Right lobe of liver (tissue), 6 donors: ENCODE results near the gene SSR3. TPM values are rescaled to one million over a fixed set of nuclear protein-coding genes. Genes with fewer than 3 reads are reported as not detected.
"Not testable (repeated sequence)": the region's sequence is repeated elsewhere in the genome, so short reads cannot be mapped to it uniquely, and the experiment has no call there.

Experiments used
- ATAC-seq, 4 donors: fragments of 200-7000 bp; cut with Tn5 transposase; one replicate each; pipeline ENCODE4 v1.9.1; 2020; ENCODE audit warnings: mild to moderate bottlenecking in 4 of 4, moderate library complexity in 4 of 4
- DNase-seq, 3 donors: peaks; one replicate each; pipeline ENCODE4 v3.0.0-alpha.2; 2020
- H3K27ac ChIP-seq, 3 donors: fragments of 200-600 bp; one replicate each; pipeline ENCODE4 v1.8.0; 2022
- H3K27me3 ChIP-seq, 2 donors: fragments of 200-600 bp; one replicate each; pipeline ENCODE4 v1.8.0; 2022
- H3K36me3 ChIP-seq, 4 donors: fragments of 200-600 bp; sonication (generic) in 1 of 4; one replicate each; pipeline versions ENCODE4 v1.5.1 to v1.8.0; 2017 to 2022; ENCODE audit warnings: control low read depth in 1 of 4
- H3K4me1 ChIP-seq, 4 donors: fragments of 200-600 bp; sonication (generic) in 1 of 4; one replicate each; pipeline versions ENCODE4 v1.5.1 to v1.8.0; 2017 to 2022; ENCODE audit warnings: control low read depth in 1 of 4
- H3K4me3 ChIP-seq, 3 donors: fragments of 200-600 bp; one replicate each; pipeline ENCODE4 v1.8.0; 2022
- H3K9me3 ChIP-seq, 4 donors: fragments of 200-600 bp; sonication (generic) in 1 of 4; one replicate each; pipeline versions ENCODE4 v1.5.1 to v1.8.0; 2017 to 2022; ENCODE audit warnings: control low read depth in 1 of 4
- POLR2A ChIP-seq: fragments of 450-650 bp; IDR thresholded peaks from one replicate; pipeline ENCODE4 v1.6.1; 2017; ENCODE audit warnings: antibody characterized with exemption, mild to moderate bottlenecking
- WGBS: methylation state at CpG from one replicate; pipeline ENCODE4 v1.1.6; 2018; ENCODE audit warnings: low coverage, low lambda C conversion rate; ENCODE audit not compliant: insufficient coverage; ENCODE audit errors: missing lambda C conversion rate; 5-methylcytosine and 5-hydroxymethylcytosine counted together
- intact Hi-C, 2 donors: fragments of 100-400 bp; cut with DNase I; formaldehyde crosslinking; loops; one replicate each; pipeline versions ENCODE4 v1.11.2 to v1.14.1; 2022
- total RNA-seq, 6 experiments: library from RNA; depleted of rRNA in 2 of 6; stranded (reverse); fragments of >200 nt in 2 of 6; fragmentation: NEBNext Ultra II Directional in 3 of 6; extraction: Animal tissue kit (Norgen Biotek cat#: 25700) in 3 of 6; gene quantifications; one replicate each; pipeline versions ENCODE4 v1.1.0 to v1.2.4, GENCODE V29; 2016 to 2023
- TF ChIP-seq, protein P1 (sequence below), 4 donors: fragments of 200-600 bp in 3 of 4; fragments of 450-650 bp in 1 of 4; IDR thresholded peaks; one replicate each; pipeline versions ENCODE4 v1.5.1 to v1.8.0; 2016 to 2022; ENCODE audit warnings: antibody characterized with exemption in 4 of 4, mild to moderate bottlenecking in 2 of 4
- donor health status: DM: no; HTN: yes; CAD: no.
- donor health status: DM: no; HTN: no; CAD: no.
- donor health status: DM: no; HTN: no; CAD: no.
- donor health status: DM: no; HTN: yes; CAD: no.
- donor health status: DM: no; HTN: yes; CAD: no.

SSR3 gene
- total RNA-seq, 6 experiments from 2014 or later = 73.6 to 168 (median 118) TPM

- no peaks in the 10 kb centered on the region for H3K4me1 ChIP-seq
- H3K9me3 ChIP-seq = no peaks in the 10 kb centered on the region
- intact Hi-C loops = no loop called here
- no peak for DNase-seq
- H3K27ac ChIP-seq = no peak overlapping the region
- no peaks in the 10 kb centered on the region for H3K36me3 ChIP-seq
- no peak overlapping the region for H3K4me3 ChIP-seq
- peak in 2 of 4 donors; percentile 24 to 37 for ATAC-seq
- H3K27me3 ChIP-seq = no peaks in the 10 kb centered on the region
- TF ChIP-seq POLR2A = no peak
Measured at GRCh38 chr3:156577736-156578135, 22.8 kb upstream of the SSR3 start.

DNA sequence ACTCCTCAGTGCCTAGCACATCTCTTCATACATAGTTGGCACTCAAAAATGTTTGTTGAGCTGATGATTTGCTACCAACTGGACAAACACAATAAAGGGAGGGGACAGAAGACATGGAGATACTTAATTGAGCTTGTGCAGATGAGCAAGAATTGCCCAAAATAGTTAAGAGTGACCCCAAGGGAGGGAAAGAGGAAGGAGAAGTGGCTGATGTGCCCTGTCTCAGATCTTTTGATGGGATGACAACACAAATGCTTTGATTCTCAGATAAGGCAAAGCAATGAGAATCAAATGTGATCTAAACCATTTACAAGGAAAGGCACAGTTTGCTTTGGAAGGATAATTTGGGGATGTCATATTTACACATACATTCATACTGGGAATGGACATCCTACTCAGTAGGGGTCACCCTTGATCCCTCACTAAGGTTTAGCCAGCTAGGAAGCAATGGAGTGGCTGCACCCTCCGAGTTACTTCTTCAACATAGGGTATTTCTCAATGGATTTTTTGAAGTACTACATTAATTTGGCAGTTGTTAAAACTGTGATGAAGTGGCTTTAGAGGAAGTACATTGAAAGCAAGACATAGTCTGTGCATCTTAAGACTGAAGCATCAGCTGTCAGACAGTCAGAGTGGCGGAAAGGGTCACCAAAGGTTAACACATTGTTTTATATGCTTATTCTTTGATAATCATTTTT, 21.9 kb upstream of the SSR3 start:
- no peaks in the 10 kb centered on the region for H3K36me3 ChIP-seq
- TF ChIP-seq, protein P1, sequence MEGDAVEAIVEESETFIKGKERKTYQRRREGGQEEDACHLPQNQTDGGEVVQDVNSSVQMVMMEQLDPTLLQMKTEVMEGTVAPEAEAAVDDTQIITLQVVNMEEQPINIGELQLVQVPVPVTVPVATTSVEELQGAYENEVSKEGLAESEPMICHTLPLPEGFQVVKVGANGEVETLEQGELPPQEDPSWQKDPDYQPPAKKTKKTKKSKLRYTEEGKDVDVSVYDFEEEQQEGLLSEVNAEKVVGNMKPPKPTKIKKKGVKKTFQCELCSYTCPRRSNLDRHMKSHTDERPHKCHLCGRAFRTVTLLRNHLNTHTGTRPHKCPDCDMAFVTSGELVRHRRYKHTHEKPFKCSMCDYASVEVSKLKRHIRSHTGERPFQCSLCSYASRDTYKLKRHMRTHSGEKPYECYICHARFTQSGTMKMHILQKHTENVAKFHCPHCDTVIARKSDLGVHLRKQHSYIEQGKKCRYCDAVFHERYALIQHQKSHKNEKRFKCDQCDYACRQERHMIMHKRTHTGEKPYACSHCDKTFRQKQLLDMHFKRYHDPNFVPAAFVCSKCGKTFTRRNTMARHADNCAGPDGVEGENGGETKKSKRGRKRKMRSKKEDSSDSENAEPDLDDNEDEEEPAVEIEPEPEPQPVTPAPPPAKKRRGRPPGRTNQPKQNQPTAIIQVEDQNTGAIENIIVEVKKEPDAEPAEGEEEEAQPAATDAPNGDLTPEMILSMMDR (IDR thresholded peaks at IDR 0.05) = peak in 2 of 4 donors; percentile 3 to 18
- TF ChIP-seq POLR2A = no peak
- no peak overlapping the region for H3K4me3 ChIP-seq
- ATAC-seq = peak; percentile 38 to 64 (median 54)
- 66% methylated on average over 2 of the region's 2 CpGs for WGBS
- H3K27me3 ChIP-seq = no peaks in the 10 kb centered on the region
- H3K4me1 ChIP-seq = no peaks in the 10 kb centered on the region
- no peak for DNase-seq
- intact Hi-C loops = no loop called here
- no peak overlapping the region for H3K27ac ChIP-seq
- H3K9me3 ChIP-seq = no peaks in the 10 kb centered on the region

- Histone ChIP-seq H3K4me1 (no peaks in the 10 kb centered on the region), H3K36me3 (no peaks in the 10 kb centered on the region), H3K27me3 (no peaks in the 10 kb centered on the region), H3K9me3 (no peaks in the 10 kb centered on the region), H3K4me3 (no peak overlapping the region), H3K27ac (no peak overlapping the region)
- DNase-seq (no peak), ATAC-seq (no peak)
- TF ChIP-seq POLR2A = no peak
- TF ChIP-seq, protein P1 (IDR thresholded peaks at IDR 0.05) = no peak
- intact Hi-C loops = no loop called here
- WGBS = 55% methylated on average over 2 of the region's 2 CpGs
Measured at GRCh38 chr3:156576051-156576450, 21.1 kb upstream of the SSR3 start.

- 97% methylated on average over 3 of the region's 3 CpGs for WGBS
- DNase-seq = no peak
- no peak for ATAC-seq
Measured at GRCh38 chr3:156575641-156576040, 20.7 kb upstream of the SSR3 start.

DNA sequence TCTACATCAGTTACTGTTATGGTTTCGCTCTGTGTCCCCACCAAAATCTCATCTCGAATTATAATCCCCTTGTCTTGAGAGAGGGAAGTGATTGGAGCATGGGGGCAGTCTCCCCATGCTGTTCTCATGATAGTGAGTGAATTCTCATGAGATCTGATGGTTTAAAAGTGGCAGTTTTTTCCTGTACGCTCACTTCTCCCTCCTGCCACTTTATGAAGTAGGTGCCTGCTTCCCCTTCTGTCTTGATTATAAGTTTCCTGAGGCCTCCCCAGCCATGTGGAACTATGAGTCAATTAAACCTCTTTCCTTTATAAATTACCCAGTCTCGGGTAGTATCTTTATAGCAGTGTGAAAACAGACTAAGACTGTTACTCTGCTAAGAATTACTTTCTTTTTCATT, 15.0 kb upstream of the SSR3 start:
- ATAC-seq, H3K9me3 ChIP-seq, H3K4me1 ChIP-seq, intact Hi-C loops, H3K27me3 ChIP-seq, H3K27ac ChIP-seq, H3K4me3 ChIP-seq, DNase-seq, H3K36me3 ChIP-seq: not testable (repeated sequence)
- WGBS = 69% methylated on average over 4 of the region's 4 CpGs

More at GRCh38 chr3:156575641-156576040, 20.7 kb upstream of the SSR3 start:
- no peaks in the 10 kb centered on the region for H3K4me1 ChIP-seq
- H3K27ac ChIP-seq = no peak overlapping the region
- no peaks in the 10 kb centered on the region for H3K9me3 ChIP-seq
- no peaks in the 10 kb centered on the region for H3K27me3 ChIP-seq
- intact Hi-C loops = no loop called here
- H3K36me3 ChIP-seq = no peaks in the 10 kb centered on the region
- TF ChIP-seq, protein P1 (IDR thresholded peaks at IDR 0.05) = no peak
- TF ChIP-seq POLR2A = no peak
- no peak overlapping the region for H3K4me3 ChIP-seq

DNA sequence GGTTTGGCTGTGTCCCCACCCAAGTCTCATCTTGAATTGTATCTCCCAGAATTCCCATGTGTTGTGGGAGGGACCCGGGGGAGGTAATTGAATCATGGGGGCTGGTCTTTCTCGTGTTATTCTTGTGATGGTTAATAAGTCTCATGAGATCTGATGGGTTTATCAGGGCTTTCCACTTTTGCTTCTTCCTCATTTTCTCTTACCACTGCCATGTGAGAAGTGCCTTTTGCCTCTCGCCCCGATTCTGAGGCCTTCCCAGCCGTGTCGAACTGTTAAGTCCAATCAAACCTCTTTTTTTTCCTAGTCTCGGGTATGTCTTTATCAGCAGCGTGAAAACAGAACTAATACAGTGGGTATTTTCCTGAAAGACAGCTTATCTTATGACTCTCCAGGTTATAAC, 14.1 kb upstream of the SSR3 start:
- ATAC-seq, intact Hi-C loops: not testable (repeated sequence)

More for the DNA sequence above, 14.1 kb upstream of the SSR3 start:
- H3K36me3 ChIP-seq, H3K4me3 ChIP-seq, H3K27ac ChIP-seq, H3K9me3 ChIP-seq, H3K4me1 ChIP-seq, DNase-seq, H3K27me3 ChIP-seq: not testable (repeated sequence)
- WGBS = 88% methylated on average over 8 of the region's 8 CpGs
